Stimulated activated CD8-positive, alpha-beta memory T cell treated with anti-CD3 and anti-CD28 coated beads, Interleukin-4, amount 100 ng/mL, for 48 hours (primary cell): ENCODE measurements around the gene CYP26C1.

Experiments
- DNase-seq: peaks from one replicate; pipeline ENCODE4 v3.0.0-alpha.2; 2020

The CYP26C1 gene, protein sequence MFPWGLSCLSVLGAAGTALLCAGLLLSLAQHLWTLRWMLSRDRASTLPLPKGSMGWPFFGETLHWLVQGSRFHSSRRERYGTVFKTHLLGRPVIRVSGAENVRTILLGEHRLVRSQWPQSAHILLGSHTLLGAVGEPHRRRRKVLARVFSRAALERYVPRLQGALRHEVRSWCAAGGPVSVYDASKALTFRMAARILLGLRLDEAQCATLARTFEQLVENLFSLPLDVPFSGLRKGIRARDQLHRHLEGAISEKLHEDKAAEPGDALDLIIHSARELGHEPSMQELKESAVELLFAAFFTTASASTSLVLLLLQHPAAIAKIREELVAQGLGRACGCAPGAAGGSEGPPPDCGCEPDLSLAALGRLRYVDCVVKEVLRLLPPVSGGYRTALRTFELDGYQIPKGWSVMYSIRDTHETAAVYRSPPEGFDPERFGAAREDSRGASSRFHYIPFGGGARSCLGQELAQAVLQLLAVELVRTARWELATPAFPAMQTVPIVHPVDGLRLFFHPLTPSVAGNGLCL

DNA sequence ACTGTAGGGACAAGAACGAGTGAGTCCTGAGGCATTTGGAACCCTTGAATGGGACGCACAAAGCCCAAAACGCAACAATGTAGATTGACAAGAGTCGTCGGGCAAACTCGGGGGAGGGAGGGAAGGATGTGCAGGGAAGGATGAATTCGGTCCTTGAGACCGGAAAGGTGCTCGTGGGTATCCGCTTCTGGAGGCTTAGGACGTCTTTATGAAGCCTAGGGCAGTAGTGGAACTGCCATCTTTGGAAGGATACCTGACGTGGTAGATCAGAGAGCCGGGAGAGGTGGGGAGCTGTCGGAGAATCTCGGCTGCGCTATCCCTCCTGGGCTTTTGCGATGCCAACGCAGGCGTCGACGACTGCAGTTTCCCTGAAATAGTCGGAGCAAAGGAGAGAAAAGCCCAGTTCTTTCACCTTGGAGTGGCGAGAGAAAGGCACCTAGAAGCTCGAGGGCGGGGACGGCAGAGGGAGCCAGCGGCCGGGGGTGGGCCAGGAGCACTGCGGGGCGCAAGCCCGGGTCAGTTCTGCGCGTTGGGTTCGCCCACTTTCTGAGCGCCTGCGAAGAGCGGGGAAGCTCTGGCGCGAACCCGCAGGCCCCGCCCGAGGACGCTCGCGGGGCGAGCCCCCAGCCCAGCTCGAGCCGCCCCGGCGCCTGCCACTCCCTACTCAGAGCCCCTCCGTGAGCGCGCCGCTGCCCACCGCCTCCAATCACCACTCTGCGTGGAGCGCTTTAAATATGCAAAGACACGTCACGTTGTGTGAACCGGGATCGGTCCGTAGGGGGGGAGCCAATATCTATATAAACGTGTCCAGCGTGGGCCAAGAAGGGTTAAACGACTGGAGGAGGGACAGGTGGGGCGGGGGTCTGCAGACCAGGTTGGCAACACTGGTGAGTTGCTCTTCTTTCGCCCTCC lies at the start of gene CYP26C1:
CYP26C1 (plus strand) TSS at position 824 of the 912 bp plus-strand sequence. CDS start 466 bp downstream, outside the sequence.
- DNase-seq, result no peak

DNA sequence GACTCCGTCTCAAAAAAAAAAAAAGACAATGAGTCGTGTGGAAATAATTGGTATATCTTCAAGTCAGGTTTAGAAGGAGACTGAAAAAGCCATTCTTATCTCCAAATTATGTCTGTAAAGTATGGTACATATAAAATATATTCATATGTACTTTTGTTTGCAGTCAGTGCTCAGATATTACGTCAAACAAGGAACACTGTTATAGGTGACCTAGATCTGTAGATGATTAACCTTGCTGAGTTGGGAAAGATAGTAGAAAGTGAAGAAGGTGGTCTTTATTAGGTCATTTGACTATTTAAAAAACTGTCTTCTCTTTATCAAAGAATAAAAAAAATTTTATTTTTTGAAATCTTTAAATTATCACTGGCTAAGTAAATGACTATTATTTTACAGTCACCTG lies 44.9 kb upstream of the CYP26C1 start:
- no peak for DNase-seq

GRCh38 chr10:93023013-93023650 lies 37.5 kb upstream of the CYP26C1 start:
- no peak for DNase-seq

GRCh38 chr10:93026072-93026471 lies 34.5 kb upstream of the CYP26C1 start:
- no peak for DNase-seq

DNA sequence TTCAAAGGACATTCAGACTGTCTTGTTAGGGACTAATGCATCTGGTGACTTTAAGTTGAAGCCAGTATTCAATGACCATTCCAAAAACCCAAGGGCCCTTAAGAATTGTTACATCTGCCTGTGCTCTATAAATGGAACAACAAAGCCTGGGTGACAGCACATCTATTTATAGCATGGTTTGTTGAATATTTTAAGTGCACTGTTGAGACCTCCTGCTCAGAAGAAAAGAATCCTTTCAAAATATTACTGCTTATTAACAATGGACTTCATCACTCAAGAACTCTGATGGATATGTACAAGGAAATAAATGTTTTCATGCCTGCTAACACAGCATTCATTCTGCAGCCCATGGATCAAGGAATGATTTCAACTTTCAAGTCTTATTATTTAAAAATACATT lies 33.1 kb upstream of the CYP26C1 start:
- DNase-seq, result no peak

DNA sequence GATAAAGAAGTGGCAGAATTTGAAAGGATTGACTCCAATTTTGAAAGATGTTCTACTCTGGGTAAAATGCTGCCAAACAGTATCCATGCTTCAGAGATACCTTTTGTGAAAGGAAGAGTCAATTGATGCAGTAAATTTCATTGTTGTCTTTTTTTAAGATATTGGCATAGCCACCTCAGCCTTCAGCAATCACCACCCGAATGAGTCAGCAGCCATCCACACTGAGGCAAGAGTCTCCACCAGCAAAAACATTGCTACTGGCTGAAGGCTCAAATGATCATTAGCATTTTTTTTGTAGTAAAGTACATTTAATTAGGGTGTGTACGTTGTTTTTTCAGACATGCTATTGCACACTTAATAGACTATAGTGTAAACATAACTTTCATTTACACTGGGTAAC lies 31.7 kb upstream of the CYP26C1 start:
- no peak for DNase-seq

DNA sequence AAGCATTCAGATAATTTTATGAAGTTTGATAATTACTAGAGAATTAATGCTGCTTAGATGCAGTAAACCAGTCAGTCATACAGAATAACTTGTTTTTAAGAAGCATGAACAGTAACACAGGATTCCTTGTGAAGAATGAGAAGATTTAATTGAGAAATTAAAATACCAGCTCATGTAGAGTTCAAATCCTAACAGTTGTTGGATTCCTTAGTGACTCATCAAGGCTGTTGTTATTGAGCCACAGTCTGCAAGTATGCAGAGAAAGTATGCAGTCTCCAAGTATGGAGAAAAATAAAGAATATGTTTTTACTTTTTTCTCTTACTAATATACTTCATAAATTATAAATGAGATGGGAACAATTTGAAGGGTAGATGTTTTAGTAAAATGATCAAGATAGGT lies 30.2 kb upstream of the CYP26C1 start:
- DNase-seq, result no peak

GRCh38 chr10:93032105-93032808 lies 28.3 kb upstream of the CYP26C1 start:
- DNase-seq, result no peak

DNA sequence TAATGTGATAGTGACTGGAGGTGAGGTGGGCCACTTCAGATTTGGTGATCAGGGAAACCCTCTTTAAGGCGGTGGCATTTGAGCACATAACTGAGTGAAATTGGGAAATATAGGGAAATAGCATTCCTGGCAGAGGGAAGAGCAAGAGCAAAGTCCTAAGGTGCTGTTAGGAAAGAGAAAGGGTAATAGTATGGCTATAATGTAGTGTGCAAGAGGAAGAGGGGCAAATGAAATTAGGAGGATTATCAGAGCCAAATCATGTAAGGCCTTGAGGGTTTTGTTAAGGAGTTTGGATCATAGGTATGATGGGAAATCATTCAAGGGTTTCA lies 27.8 kb upstream of the CYP26C1 start:
- DNase-seq, result no peak

DNA sequence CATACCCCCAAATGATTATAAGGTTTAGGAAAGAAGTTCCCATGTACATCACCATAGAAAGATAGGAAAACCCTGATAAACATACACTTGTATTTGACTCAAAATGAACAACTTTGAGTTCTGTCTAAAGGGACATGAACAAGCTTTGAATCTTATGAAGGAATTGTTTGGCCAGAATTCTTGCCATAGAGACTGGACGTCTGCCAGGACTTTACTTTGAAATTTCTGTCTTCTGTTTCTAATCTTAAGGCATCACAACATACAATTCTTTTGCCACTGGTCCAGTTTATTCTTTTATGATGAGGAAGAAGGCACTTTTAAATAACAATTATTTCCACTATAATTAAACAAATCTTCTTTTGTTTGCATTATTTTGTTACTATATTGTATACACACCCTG lies 26.2 kb upstream of the CYP26C1 start:
- no peak for DNase-seq

DNA sequence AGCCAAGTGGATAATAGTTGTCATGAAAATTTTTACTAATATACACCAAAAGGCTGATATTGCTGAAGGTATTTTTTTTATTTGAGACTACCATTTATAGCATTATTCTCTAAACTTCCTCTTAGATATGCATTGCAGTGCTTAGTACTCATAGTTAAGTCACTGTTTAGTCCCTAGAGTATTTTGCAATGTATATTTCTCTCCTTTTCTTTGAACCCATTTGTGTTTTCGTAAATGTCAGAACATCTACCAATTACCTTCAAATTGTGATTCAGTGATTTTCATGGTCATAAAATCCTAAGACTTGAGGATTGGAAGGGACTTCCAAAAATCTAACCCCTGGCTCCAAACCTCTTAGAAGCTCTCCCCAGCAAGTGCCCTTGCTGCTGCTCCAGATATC lies 21.5 kb upstream of the CYP26C1 start:
- DNase-seq, result no peak

- no peak for DNase-seq
These were observed 20.9 kb upstream of the CYP26C1 start for GRCh38 chr10:93039721-93040120.

DNA sequence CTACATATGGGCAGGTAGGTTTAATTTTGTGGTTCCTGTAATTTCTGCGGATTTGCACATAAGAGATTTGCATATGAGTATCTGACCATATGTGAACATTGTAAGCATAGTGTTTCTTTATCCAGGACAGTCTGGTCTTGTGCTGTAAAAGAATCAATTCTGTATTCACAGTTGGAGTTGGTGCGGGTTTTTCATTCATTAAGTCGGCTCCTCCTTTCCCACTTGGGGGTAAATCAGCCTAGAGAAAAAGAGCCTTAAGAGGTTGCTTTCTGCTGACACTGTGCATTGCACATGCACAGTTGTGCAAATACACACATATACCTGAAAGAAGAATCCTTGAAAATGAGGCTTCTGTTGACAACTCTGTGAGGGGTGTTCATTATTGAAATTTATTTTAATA lies 6.1 kb upstream of the CYP26C1 start:
- DNase-seq, result no peak

DNA sequence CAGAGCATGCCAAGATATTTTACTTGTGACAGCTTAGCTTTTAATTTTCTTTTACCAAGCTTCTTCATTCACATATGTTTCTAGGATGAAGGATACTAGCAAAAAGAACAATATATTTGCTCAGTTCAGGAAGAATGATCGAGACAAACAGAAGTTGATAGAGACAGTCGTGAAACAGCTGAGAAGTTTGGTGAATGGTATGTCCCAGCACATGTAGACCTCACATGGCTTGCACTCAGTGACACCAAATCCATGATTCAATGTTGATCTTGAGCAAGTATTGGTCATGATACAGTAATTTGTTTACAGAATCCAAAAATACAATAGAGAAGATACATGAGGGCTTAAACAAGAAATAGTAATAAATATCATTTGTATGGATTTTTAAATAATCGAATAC lies 2.5 kb upstream of the CYP26C1 start:
- no peak for DNase-seq

DNA sequence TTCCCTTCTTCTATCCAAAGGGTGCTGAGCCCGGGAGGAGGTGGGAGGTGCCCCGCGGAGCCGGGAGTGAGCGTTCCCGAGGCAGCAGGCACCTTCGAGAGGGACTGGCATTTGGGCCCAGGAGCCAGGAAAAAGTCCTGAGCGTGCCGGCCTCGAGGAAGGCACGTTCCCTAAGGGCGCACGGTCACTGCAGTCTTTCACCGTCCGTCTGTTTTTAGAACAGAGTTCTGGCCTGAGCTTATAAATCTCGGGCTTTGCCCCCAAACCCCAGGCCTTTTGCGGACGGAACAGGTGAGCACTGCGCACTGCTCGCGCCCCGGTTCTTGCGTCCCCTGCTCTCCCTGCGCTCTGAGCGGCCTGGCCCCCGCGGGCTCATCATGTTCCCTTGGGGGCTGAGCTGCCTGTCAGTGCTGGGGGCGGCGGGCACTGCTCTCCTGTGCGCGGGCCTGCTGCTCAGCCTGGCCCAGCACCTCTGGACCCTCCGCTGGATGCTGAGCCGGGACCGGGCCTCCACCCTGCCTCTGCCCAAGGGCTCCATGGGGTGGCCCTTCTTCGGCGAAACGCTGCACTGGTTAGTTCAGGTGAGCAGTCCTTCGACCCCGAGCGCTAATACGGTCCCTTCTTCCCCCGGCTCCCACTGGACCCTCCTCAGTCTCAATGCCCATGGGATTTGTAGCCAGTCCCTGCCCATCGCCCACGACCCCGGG lies 442 bp downstream of the CYP26C1 start:
- DNase-seq, result no peak

- DNase-seq, result no peak
These were observed 1.3 kb downstream of the CYP26C1 start for GRCh38 chr10:93061594-93062513.

- peak; percentile 69 for DNase-seq
These were observed 2.0 kb downstream of the CYP26C1 start for GRCh38 chr10:93062514-93063143.

DNA sequence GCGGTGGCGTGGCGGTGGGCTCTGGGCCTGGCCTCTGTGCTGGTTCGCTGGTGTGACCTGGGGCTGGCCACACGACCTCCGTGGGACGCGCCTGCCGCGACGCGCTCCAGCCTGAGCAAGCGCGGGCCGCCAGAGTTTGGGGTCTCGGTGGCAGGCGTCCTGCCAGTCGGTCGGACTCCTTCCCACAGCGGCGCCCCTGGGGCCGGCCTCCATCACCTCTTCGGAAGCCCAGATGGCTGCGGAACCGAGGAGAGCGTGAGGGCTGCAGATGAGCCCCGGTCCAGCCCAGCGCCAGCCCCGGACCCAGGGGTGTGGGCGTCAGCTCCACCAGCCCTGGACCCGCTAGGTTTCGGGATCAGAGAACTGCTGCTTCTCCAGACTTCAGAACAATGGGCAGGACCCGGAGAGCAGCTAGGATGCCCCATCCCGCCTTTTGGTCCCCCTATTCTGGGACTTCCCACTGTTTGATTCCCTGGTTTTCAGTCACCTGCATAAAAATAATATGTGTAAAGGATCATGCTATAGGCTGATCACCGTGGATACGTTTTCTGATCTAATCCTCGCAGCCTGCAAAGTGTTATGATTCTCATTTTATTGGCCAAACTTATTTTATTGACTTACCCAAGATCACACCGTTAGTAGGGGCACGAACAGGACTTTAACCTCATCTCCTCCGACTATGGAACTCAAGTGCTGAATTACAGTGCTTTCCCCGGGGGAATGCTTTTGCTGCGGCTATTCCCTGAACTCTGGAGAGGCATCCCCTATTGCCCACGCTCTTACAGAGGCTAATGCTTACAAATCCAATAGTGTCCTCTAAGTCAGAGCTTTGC lies 2.8 kb downstream of the CYP26C1 start:
- DNase-seq, result no peak

DNA sequence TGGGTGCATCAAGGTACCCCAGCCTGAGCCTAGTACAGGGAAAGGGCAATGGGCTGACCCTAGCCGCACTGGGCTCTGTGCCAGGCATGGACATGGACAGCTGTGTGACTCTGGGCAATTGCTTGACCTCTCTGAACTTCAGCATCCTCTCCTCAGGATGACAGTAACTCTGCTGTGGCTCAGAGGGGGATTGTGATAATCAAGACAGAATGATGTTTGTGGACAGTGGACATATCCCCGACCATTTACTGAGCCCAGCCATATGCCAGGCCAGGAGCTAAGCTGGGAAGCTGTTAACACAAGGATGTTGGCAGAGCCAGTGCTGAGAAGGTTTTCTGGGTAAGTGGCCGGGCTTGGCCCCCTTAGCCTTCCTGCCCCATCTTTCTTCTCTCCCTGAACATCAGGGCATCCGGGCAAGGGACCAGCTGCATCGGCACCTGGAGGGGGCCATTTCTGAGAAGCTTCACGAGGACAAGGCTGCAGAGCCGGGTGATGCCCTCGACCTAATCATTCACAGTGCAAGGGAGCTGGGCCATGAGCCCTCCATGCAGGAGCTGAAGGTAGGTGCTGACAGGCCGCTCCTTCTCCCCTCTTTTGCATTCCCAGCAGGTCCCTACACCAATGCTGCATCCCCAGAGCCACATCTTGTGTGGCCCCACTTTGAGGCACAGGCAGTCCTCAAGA lies 3.5 kb downstream of the CYP26C1 start:
- no peak for DNase-seq
